ENCODE results near the gene ACO1.

ACO1 gene

GRCh38 chr9:32384364-32385151 is at the start of gene ACO1:
TSS of gene ACO1 (plus strand) at chr9:32384643. CDS start at chr9:32405507, 20,864 bp downstream.
- no peaks in the 10 kb centered on the region for H3K9me3 ChIP-seq (ENCODE audit: low read length)
- peak within 1 kb of the TSS; percentile 81 to 100 for H3K4me3 ChIP-seq (ENCODE audit: low read depth in 1 of 2, low read length in 2 of 2)
- peaks cover 5% of the 10 kb centered on the region for H3K36me3 ChIP-seq (ENCODE audit: insufficient read depth, low read length)
- peaks cover 21% of the 10 kb centered on the region for H3K4me1 ChIP-seq (ENCODE audit: insufficient read depth, low read length)
- peak within 1 kb of the TSS; percentile 80 for H3K27ac ChIP-seq (ENCODE audit: low read depth, low read length)
- peak within 1 kb of the TSS; percentile 73 for H3K9ac ChIP-seq (ENCODE audit: low read length)
- H3K27me3 ChIP-seq (ENCODE audit: control insufficient read depth in 1 of 2, insufficient read depth in 2 of 2, low read length in 2 of 2) = no peaks in the 10 kb centered on the region

- no peak overlapping the region for H3K9ac ChIP-seq (ENCODE audit: low read length)
Observed at GRCh38 chr9:32334916-32335895, 49.2 kb upstream of the ACO1 start.

GRCh38 chr9:32339424-32339823 is 45.0 kb upstream of the ACO1 start:
- Histone ChIP-seq H3K4me3 (ENCODE audit: low read depth in 1 of 2, low read length in 2 of 2) (no peak overlapping the region), H3K36me3 (ENCODE audit: insufficient read depth, low read length) (no peaks in the 10 kb centered on the region), H3K27me3 (ENCODE audit: control insufficient read depth in 1 of 2, insufficient read depth in 2 of 2, low read length in 2 of 2) (no peaks in the 10 kb centered on the region)

More at GRCh38 chr9:32334916-32335895, 49.2 kb upstream of the ACO1 start:
- Histone ChIP-seq H3K27me3 (ENCODE audit: control insufficient read depth in 1 of 2, insufficient read depth in 2 of 2, low read length in 2 of 2) (no peaks in the 10 kb centered on the region), H3K4me1 (ENCODE audit: insufficient read depth, low read length) (no peaks in the 10 kb centered on the region), H3K27ac (ENCODE audit: low read depth, low read length) (no peak overlapping the region), H3K9me3 (ENCODE audit: low read length) (no peaks in the 10 kb centered on the region), H3K4me3 (ENCODE audit: low read depth in 1 of 2, low read length in 2 of 2) (no peak overlapping the region), H3K36me3 (ENCODE audit: insufficient read depth, low read length) (no peaks in the 10 kb centered on the region)

GRCh38 chr9:32340361-32340760 is 44.1 kb upstream of the ACO1 start:
- Histone ChIP-seq H3K36me3 (ENCODE audit: insufficient read depth, low read length) (no peaks in the 10 kb centered on the region), H3K9ac (ENCODE audit: low read length) (no peak overlapping the region), H3K4me1 (ENCODE audit: insufficient read depth, low read length) (no peaks in the 10 kb centered on the region), H3K4me3 (ENCODE audit: low read depth in 1 of 2, low read length in 2 of 2) (no peak overlapping the region), H3K27ac (ENCODE audit: low read depth, low read length) (no peak overlapping the region), H3K27me3 (ENCODE audit: control insufficient read depth in 1 of 2, insufficient read depth in 2 of 2, low read length in 2 of 2) (no peaks in the 10 kb centered on the region), H3K9me3 (ENCODE audit: low read length) (no peaks in the 10 kb centered on the region)

More at GRCh38 chr9:32339424-32339823, 45.0 kb upstream of the ACO1 start:
- H3K9ac ChIP-seq (ENCODE audit: low read length) = no peak overlapping the region
- H3K9me3 ChIP-seq (ENCODE audit: low read length) = no peaks in the 10 kb centered on the region
- no peaks in the 10 kb centered on the region for H3K4me1 ChIP-seq (ENCODE audit: insufficient read depth, low read length)
- no peak overlapping the region for H3K27ac ChIP-seq (ENCODE audit: low read depth, low read length)

GRCh38 chr9:32344551-32345182 is 39.8 kb upstream of the ACO1 start:
- no peak overlapping the region for H3K9ac ChIP-seq (ENCODE audit: low read length)
- H3K36me3 ChIP-seq (ENCODE audit: insufficient read depth, low read length) = no peaks in the 10 kb centered on the region
- H3K27ac ChIP-seq (ENCODE audit: low read depth, low read length) = no peak overlapping the region
- peaks cover 13% of the 10 kb centered on the region for H3K4me1 ChIP-seq (ENCODE audit: insufficient read depth, low read length)
- no peaks in the 10 kb centered on the region for H3K9me3 ChIP-seq (ENCODE audit: low read length)
- no peak overlapping the region for H3K4me3 ChIP-seq (ENCODE audit: low read depth in 1 of 2, low read length in 2 of 2)
- H3K27me3 ChIP-seq (ENCODE audit: control insufficient read depth in 1 of 2, insufficient read depth in 2 of 2, low read length in 2 of 2) = no peaks in the 10 kb centered on the region

- Histone ChIP-seq H3K9ac (ENCODE audit: low read length) (no peak overlapping the region), H3K36me3 (ENCODE audit: insufficient read depth, low read length) (no peaks in the 10 kb centered on the region), H3K27me3 (ENCODE audit: control insufficient read depth in 1 of 2, insufficient read depth in 2 of 2, low read length in 2 of 2) (no peaks in the 10 kb centered on the region), H3K4me1 (ENCODE audit: insufficient read depth, low read length) (peaks cover 13% of the 10 kb centered on the region), H3K4me3 (ENCODE audit: low read depth in 1 of 2, low read length in 2 of 2) (no peak overlapping the region), H3K27ac (ENCODE audit: low read depth, low read length) (no peak overlapping the region), H3K9me3 (ENCODE audit: low read length) (no peaks in the 10 kb centered on the region)
Observed at GRCh38 chr9:32345243-32345642, 39.2 kb upstream of the ACO1 start.

GRCh38 chr9:32347571-32347970 is 36.9 kb upstream of the ACO1 start:
- Histone ChIP-seq H3K27me3 (ENCODE audit: control insufficient read depth in 1 of 2, insufficient read depth in 2 of 2, low read length in 2 of 2) (no peaks in the 10 kb centered on the region), H3K27ac (ENCODE audit: low read depth, low read length) (no peak overlapping the region), H3K4me1 (ENCODE audit: insufficient read depth, low read length) (peaks cover 20% of the 10 kb centered on the region), H3K9me3 (ENCODE audit: low read length) (no peaks in the 10 kb centered on the region), H3K9ac (ENCODE audit: low read length) (no peak overlapping the region), H3K4me3 (ENCODE audit: low read depth in 1 of 2, low read length in 2 of 2) (no peak overlapping the region), H3K36me3 (ENCODE audit: insufficient read depth, low read length) (no peaks in the 10 kb centered on the region)

GRCh38 chr9:32348106-32348695 is 36.2 kb upstream of the ACO1 start:
- H3K9me3 ChIP-seq (ENCODE audit: low read length) = no peaks in the 10 kb centered on the region
- no peaks in the 10 kb centered on the region for H3K36me3 ChIP-seq (ENCODE audit: insufficient read depth, low read length)
- H3K4me1 ChIP-seq (ENCODE audit: insufficient read depth, low read length) = peaks cover 20% of the 10 kb centered on the region
- H3K27me3 ChIP-seq (ENCODE audit: control insufficient read depth in 1 of 2, insufficient read depth in 2 of 2, low read length in 2 of 2) = no peaks in the 10 kb centered on the region
- no peak overlapping the region for H3K27ac ChIP-seq (ENCODE audit: low read depth, low read length)
- no peak overlapping the region for H3K9ac ChIP-seq (ENCODE audit: low read length)
- H3K4me3 ChIP-seq (ENCODE audit: low read depth in 1 of 2, low read length in 2 of 2) = no peak overlapping the region

- H3K27ac ChIP-seq (ENCODE audit: low read depth, low read length) = no peak overlapping the region
- H3K9ac ChIP-seq (ENCODE audit: low read length) = no peak overlapping the region
- H3K9me3 ChIP-seq (ENCODE audit: low read length) = no peaks in the 10 kb centered on the region
- no peaks in the 10 kb centered on the region for H3K36me3 ChIP-seq (ENCODE audit: insufficient read depth, low read length)
- peaks cover 20% of the 10 kb centered on the region for H3K4me1 ChIP-seq (ENCODE audit: insufficient read depth, low read length)
- H3K4me3 ChIP-seq (ENCODE audit: low read depth in 1 of 2, low read length in 2 of 2) = no peak overlapping the region
- no peaks in the 10 kb centered on the region for H3K27me3 ChIP-seq (ENCODE audit: control insufficient read depth in 1 of 2, insufficient read depth in 2 of 2, low read length in 2 of 2)
Observed at GRCh38 chr9:32349013-32349412, 35.4 kb upstream of the ACO1 start.

GRCh38 chr9:32350682-32351081 is 33.8 kb upstream of the ACO1 start:
- Histone ChIP-seq H3K9me3 (ENCODE audit: low read length) (no peaks in the 10 kb centered on the region), H3K27me3 (ENCODE audit: control insufficient read depth in 1 of 2, insufficient read depth in 2 of 2, low read length in 2 of 2) (no peaks in the 10 kb centered on the region), H3K9ac (ENCODE audit: low read length) (no peak overlapping the region), H3K4me1 (ENCODE audit: insufficient read depth, low read length) (peaks cover 20% of the 10 kb centered on the region), H3K4me3 (ENCODE audit: low read depth in 1 of 2, low read length in 2 of 2) (no peak overlapping the region), H3K27ac (ENCODE audit: low read depth, low read length) (no peak overlapping the region), H3K36me3 (ENCODE audit: insufficient read depth, low read length) (no peaks in the 10 kb centered on the region)

GRCh38 chr9:32351845-32352244 is 32.6 kb upstream of the ACO1 start:
- no peak overlapping the region for H3K27ac ChIP-seq (ENCODE audit: low read depth, low read length)
- H3K9ac ChIP-seq (ENCODE audit: low read length) = no peak overlapping the region
- no peak overlapping the region for H3K4me3 ChIP-seq (ENCODE audit: low read depth in 1 of 2, low read length in 2 of 2)
- no peaks in the 10 kb centered on the region for H3K27me3 ChIP-seq (ENCODE audit: control insufficient read depth in 1 of 2, insufficient read depth in 2 of 2, low read length in 2 of 2)
- H3K4me1 ChIP-seq (ENCODE audit: insufficient read depth, low read length) = peaks cover 20% of the 10 kb centered on the region
- H3K36me3 ChIP-seq (ENCODE audit: insufficient read depth, low read length) = no peaks in the 10 kb centered on the region
- H3K9me3 ChIP-seq (ENCODE audit: low read length) = no peaks in the 10 kb centered on the region

All from muscle layer of colon (tissue), 2 donors.